Sigmoid colon (tissue), 7 donors: ENCODE measurements around the gene FRYL. TPM values are rescaled to one million over a fixed set of nuclear protein-coding genes. Genes with fewer than 3 reads are reported as not detected.

ENCODE experiments used
- DNase-seq: peaks from one replicate; pipeline ENCODE4 v3.0.0-alpha.2; 2019
- H3K27ac ChIP-seq, 4 donors: fragments of 200-600 bp; sonication (generic); one replicate each; pipeline ENCODE4 v1.5.1; 2016 to 2019; ENCODE audit warnings: mild to moderate bottlenecking in 1 of 4
- H3K27me3 ChIP-seq, 3 donors: fragments of 200-600 bp; sonication (generic); one replicate each; pipeline ENCODE4 v1.5.1; 2019; ENCODE audit warnings: mild to moderate bottlenecking in 1 of 3
- H3K36me3 ChIP-seq, 4 donors: fragments of 200-600 bp; sonication (generic); one replicate each; pipeline ENCODE4 v1.5.1; 2016 to 2019
- H3K4me1 ChIP-seq, 4 donors: fragments of 200-600 bp; sonication (generic); one replicate each; pipeline ENCODE4 v1.5.1; 2017 to 2019
- H3K4me3 ChIP-seq, 4 donors: fragments of 200-600 bp; sonication (generic); one replicate each; pipeline ENCODE4 v1.5.1; 2017 to 2019; ENCODE audit warnings: mild to moderate bottlenecking in 2 of 4, moderate library complexity in 1 of 4
- H3K9me3 ChIP-seq, 4 donors: fragments of 200-600 bp in 3 of 4; sonication (generic) in 3 of 4; one replicate each; pipeline versions ENCODE4 v1.5.1 to v1.6.1; 2013 to 2019
- CTCF ChIP-seq, 4 experiments: fragments of 450-650 bp in 3 of 4; fragments of 200-600 bp in 1 of 4; IDR thresholded peaks; one replicate each; pipeline ENCODE4 v1.5.1; 2016 to 2019; ENCODE audit warnings: antibody characterized with exemption in 4 of 4, mild to moderate bottlenecking in 3 of 4, moderate library complexity in 2 of 4
- EP300 ChIP-seq, 4 donors: sonication (generic); formaldehyde crosslinking; IDR thresholded peaks; one replicate each; pipeline ENCODE4 v1.6.1; 2017; ENCODE audit warnings: antibody characterized with exemption in 4 of 4
- POLR2A ChIP-seq, 2 donors: fragments of 450-650 bp; IDR thresholded peaks; one replicate each; pipeline ENCODE4 v1.6.1; 2016; ENCODE audit warnings: antibody characterized with exemption in 2 of 2, mild to moderate bottlenecking in 2 of 2, moderate library complexity in 2 of 2
- POLR2AphosphoS5 ChIP-seq, 4 donors: sonication (generic); formaldehyde crosslinking; IDR thresholded peaks; one replicate each; pipeline ENCODE4 v1.6.1; 2017; ENCODE audit warnings: antibody characterized with exemption in 4 of 4
- WGBS, 2 donors: extraction: QIAGEN DNeasy Blood & Tissue Kit; methylation state at CpG; one replicate each; pipeline ENCODE4 v1.1.7; 2013; 5-methylcytosine and 5-hydroxymethylcytosine counted together
- intact Hi-C: fragments of 100-400 bp; cut with DNase I; formaldehyde crosslinking; loops from one replicate; pipeline ENCODE4 v1.15.1; 2023
- polyA plus RNA-seq, 3 donors: library from polyadenylated mRNA; stranded (reverse); fragments of 200-250 nt; gene quantifications; one replicate each; pipeline ENCODE4 v1.2.3, GENCODE V29; 2013
- total RNA-seq, 4 donors: library from RNA; depleted of rRNA; stranded (reverse); fragments of >200 nt; gene quantifications; one replicate each; pipeline ENCODE4 v1.1.0, GENCODE V29; 2016
- donor health status: healthy with polysubstance abuse.
- donor health status: Bipolar disorder and iron deficiency.
- donor health status: healthy.

The FRYL gene
- total and polyA plus RNA-seq, 7 donors: 41.4 to 72.4 (median 55.0) TPM

GRCh38 chr4:48470137-48470536 lies 309.9 kb downstream of the FRYL start:
- no peak for DNase-seq
- Histone ChIP-seq H3K27ac (no peak overlapping the region), H3K4me3 (no peak overlapping the region), H3K4me1 (no peaks in the 10 kb centered on the region), H3K27me3 (no peaks in the 10 kb centered on the region), H3K9me3 (no peaks in the 10 kb centered on the region), H3K36me3 (no peaks in the 10 kb centered on the region)
- WGBS, 2 donors: 78 to 94% methylated on average over 1 of the region's 1 CpG
- intact Hi-C loops: no loop called here
- TF ChIP-seq POLR2AphosphoS5 (IDR thresholded peaks at IDR 0.05) (no peak), EP300 (IDR thresholded peaks at IDR 0.05) (no peak), POLR2A (IDR thresholded peaks at IDR 0.05) (no peak), CTCF (IDR thresholded peaks at IDR 0.05) (no peak)

- no peak for TF ChIP-seq POLR2A (IDR thresholded peaks at IDR 0.05)
- TF ChIP-seq POLR2AphosphoS5 (IDR thresholded peaks at IDR 0.05): no peak
- no peak overlapping the region for H3K4me3 ChIP-seq
- 67 to 76% methylated on average over 4 to 5 of the region's 5 CpGs for WGBS, 2 donors
- no peaks in the 10 kb centered on the region for H3K9me3 ChIP-seq
- no peaks in the 10 kb centered on the region for H3K36me3 ChIP-seq
- intact Hi-C loops: no loop called here
- H3K27ac ChIP-seq: no peak overlapping the region
- no peaks in the 10 kb centered on the region for H3K4me1 ChIP-seq
- no peaks in the 10 kb centered on the region for H3K27me3 ChIP-seq
- DNase-seq: no peak
Measured at GRCh38 chr4:48467891-48468290, 312.2 kb downstream of the FRYL start.

- WGBS, 2 donors: 38 to 58% methylated on average over 2 of the region's 2 CpGs
- no peaks in the 10 kb centered on the region for H3K36me3 ChIP-seq
- no peaks in the 10 kb centered on the region for H3K27me3 ChIP-seq
- H3K4me1 ChIP-seq: no peaks in the 10 kb centered on the region
- H3K4me3 ChIP-seq: no peak overlapping the region
- TF ChIP-seq POLR2AphosphoS5 (IDR thresholded peaks at IDR 0.05) (no peak), POLR2A (IDR thresholded peaks at IDR 0.05) (no peak), CTCF (IDR thresholded peaks at IDR 0.05) (no peak), EP300 (IDR thresholded peaks at IDR 0.05) (no peak)
- H3K9me3 ChIP-seq: no peaks in the 10 kb centered on the region
- H3K27ac ChIP-seq: no peak overlapping the region
- intact Hi-C loops: no loop called here
- no peak for DNase-seq
Measured at GRCh38 chr4:48467442-48467841, 312.6 kb downstream of the FRYL start.

- Histone ChIP-seq H3K9me3 (no peaks in the 10 kb centered on the region), H3K4me1 (no peaks in the 10 kb centered on the region), H3K4me3 (no peak overlapping the region), H3K27ac (no peak overlapping the region), H3K27me3 (no peaks in the 10 kb centered on the region), H3K36me3 (no peaks in the 10 kb centered on the region)
- WGBS, 2 donors: 22 to 63% methylated on average over 5 of the region's 5 CpGs
- intact Hi-C loops: no loop called here
- DNase-seq: no peak
- TF ChIP-seq POLR2AphosphoS5 (IDR thresholded peaks at IDR 0.05): no peak
- TF ChIP-seq POLR2A (IDR thresholded peaks at IDR 0.05): no peak
- TF ChIP-seq CTCF (IDR thresholded peaks at IDR 0.05): no peak
- no peak for TF ChIP-seq EP300 (IDR thresholded peaks at IDR 0.05)
Measured at GRCh38 chr4:48462363-48462762, 317.7 kb downstream of the FRYL start.

GRCh38 chr4:48461000-48461399 lies 319.1 kb downstream of the FRYL start:
- Histone ChIP-seq H3K4me1 (no peaks in the 10 kb centered on the region), H3K27ac (no peak overlapping the region), H3K36me3 (no peaks in the 10 kb centered on the region), H3K4me3 (no peak overlapping the region), H3K27me3 (no peaks in the 10 kb centered on the region), H3K9me3 (no peaks in the 10 kb centered on the region)
- intact Hi-C loops: no loop called here
- DNase-seq: no peak
- TF ChIP-seq CTCF (IDR thresholded peaks at IDR 0.05) (no peak), POLR2AphosphoS5 (IDR thresholded peaks at IDR 0.05) (no peak), EP300 (IDR thresholded peaks at IDR 0.05) (no peak), POLR2A (IDR thresholded peaks at IDR 0.05) (no peak)
